NOMO-1 (cell line): ENCODE results near the gene LRWD1.

Source experiments
- DNase-seq, 2 experiments: peaks; one replicate each; lab custom pipeline; 2025; ENCODE audit not compliant: unreplicated experiment in 2 of 2; lab: John Stamatoyannopoulos, UW

Gene LRWD1

GRCh38 chr7:102464577-102465280 is at the start of gene LRWD1, which contains the start of gene ALKBH4:
LRWD1 (plus strand) TSS chr7:102464984; CDS start chr7:102465081, 97 bp downstream.
ALKBH4 (minus strand) TSS chr7:102464863; CDS start chr7:102464836, 27 bp downstream.
- DNase-seq = peak; percentile 52 to 77

DNA sequence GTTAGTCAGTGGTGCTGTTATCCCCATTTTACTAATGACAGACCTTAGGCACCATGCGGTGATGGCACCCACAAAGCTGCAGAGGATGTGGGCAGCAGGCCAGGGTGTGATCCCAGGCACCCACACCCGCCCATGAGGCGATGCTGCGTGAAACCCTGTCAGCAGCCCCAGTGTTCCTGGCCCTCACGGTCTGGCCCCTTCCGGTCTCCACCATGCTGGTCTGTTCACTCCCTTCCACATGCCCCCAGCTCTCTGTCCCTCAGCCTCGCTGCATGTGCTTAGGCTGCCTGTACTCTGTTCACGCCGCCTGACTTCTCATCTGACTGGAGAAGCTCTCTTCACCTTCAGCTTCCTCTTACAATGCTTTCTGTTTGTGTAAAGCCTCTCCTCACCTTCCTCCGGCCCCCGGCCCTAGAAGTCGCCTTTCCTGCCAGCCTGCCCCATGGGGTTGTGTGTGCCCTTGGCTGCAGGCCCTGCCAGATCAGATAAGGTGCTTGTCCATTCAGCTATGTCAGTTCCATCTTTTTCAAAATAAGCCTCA is 49.0 kb upstream of the LRWD1 start:
- DNase-seq = no peak

GRCh38 chr7:102416406-102416805 is 48.4 kb upstream of the LRWD1 start:
- no peak for DNase-seq

- DNase-seq = no peak
Measured at GRCh38 chr7:102417105-102417504, 47.7 kb upstream of the LRWD1 start.

GRCh38 chr7:102418592-102418991 is 46.2 kb upstream of the LRWD1 start:
- DNase-seq = no peak

DNA sequence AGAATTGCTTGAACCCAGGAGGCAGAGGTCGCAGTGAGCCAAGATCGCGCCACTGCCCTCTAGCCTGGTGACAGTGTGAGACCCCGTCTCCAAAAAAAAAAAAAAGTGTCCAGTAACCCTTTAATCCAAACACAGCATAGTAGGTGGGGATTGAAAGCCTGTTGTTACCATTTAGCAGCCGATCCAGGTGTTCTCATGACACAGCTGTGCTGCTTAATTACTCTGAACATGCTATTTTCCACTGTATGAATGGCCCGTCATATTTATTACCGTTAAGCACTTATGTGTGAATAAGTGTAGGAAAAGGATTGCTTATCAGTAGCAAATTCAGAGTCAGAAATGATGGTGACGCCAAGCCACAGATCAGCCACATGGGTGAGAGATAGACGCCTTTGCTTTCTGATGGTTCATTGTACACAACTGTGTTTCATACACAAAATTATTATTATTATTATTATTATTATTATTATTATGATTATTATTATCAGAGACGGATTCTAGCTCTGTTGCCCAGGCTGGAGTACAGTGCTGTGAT is 43.0 kb upstream of the LRWD1 start:
- DNase-seq = no peak

DNA sequence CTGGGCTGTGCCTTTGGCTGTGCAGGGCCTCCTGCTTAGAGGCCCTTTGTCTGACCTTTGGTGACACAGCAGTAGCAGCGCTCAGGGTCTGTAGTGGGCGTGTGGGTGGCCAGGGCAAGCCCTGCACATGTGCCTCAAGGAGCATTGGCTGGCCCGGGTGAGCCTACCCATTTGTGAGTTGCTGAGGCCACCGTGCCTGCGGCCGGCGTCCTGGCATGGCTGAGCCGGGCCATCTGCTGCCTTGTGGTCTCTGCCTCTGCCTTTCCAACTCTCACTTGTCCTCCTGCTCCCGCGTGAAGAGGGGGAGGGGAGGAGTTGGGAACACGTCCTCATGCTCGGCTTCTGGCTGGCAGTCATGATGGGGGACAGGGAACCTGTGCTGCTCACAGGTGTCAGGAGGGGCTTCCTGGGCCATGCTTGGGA is 40.6 kb upstream of the LRWD1 start:
- no peak for DNase-seq

DNA sequence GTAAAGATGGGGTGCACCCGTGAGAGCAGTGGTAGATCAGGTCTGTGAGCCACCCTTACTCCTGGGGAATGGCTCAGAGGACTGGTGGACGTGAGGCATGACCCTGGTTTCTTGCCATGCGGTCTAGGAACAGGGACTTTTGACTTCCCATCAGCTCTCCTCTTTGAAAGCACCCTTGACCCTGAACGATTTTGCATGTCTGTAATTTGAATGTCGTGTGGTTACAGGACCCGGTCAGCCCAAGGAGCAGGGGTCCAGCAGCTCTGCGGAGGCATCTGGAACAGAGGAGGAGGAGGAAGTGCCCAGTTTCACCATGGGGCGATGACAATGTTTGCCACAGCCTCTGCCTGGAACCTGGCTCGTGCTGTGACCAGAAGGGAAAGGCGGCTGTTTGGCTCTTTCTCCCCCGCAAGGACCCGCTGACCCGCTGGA is 40.0 kb upstream of the LRWD1 start:
- peak; percentile 11 to 56 for DNase-seq

GRCh38 chr7:102425639-102426267 is 39.0 kb upstream of the LRWD1 start:
- peak; percentile 74 to 83 for DNase-seq

- peak; percentile 92 to 94 for DNase-seq
Measured at GRCh38 chr7:102426268-102427018, 38.3 kb upstream of the LRWD1 start.

DNA sequence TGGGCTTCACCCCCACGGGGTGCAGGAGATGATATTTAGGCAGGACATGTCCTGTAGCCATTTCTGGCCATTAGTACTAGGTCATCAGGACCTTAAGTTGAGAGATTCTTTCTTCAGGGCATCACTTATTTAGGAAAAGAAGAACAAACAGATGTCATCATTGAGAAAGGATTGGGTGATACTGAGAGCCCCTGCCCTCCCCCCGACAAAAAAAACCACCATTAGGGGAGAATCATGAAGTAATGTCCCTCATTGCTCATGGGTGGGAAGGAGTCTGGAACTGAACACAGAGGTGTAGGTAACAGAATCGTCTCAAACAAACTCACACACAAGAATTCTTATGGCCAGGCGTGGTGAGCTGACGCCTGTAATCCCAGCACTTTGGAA is 37.8 kb upstream of the LRWD1 start:
- peak; percentile 22 to 51 for DNase-seq

DNA sequence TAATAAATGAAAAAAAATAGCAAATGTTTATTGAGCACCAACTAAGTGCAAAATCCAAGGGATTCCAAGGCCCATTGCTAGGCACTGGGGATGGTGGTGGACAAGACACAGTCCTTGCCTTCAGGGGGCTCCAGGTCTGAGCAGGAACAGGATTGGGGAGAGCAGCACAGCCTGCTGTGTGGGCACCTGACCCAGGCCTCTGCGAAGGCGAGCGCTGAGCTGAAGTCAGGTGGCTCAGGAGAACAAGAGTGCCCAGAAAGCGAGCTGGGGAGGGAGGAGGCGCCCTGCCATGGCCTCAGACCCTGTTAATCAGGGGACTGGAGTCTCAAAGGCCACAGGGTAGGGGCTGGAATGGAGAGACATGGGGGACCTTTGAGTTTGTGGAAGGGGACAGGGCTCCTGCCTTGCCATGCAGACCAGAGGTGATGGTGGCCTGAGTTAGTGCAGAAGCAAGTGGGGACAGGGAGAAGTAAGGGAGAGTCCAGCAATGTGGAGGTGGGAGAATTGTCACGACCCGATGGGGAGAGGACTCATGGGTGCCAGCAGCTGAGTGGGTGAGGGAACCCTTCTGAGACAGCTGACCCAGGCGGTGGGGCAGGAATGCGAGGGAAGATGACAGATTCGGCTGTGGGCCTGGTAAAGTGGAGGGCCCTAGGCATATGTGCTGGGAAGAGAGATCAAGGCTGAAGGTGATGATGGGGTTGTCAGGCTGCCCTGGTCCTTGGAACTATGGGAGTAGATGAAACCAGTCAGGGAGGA is 35.5 kb upstream of the LRWD1 start:
- DNase-seq = no peak

- peak; percentile 68 to 77 for DNase-seq
Measured at GRCh38 chr7:102431617-102432298, 33.0 kb upstream of the LRWD1 start.

GRCh38 chr7:102432442-102433218 is 32.2 kb upstream of the LRWD1 start:
- DNase-seq = no peak

DNA sequence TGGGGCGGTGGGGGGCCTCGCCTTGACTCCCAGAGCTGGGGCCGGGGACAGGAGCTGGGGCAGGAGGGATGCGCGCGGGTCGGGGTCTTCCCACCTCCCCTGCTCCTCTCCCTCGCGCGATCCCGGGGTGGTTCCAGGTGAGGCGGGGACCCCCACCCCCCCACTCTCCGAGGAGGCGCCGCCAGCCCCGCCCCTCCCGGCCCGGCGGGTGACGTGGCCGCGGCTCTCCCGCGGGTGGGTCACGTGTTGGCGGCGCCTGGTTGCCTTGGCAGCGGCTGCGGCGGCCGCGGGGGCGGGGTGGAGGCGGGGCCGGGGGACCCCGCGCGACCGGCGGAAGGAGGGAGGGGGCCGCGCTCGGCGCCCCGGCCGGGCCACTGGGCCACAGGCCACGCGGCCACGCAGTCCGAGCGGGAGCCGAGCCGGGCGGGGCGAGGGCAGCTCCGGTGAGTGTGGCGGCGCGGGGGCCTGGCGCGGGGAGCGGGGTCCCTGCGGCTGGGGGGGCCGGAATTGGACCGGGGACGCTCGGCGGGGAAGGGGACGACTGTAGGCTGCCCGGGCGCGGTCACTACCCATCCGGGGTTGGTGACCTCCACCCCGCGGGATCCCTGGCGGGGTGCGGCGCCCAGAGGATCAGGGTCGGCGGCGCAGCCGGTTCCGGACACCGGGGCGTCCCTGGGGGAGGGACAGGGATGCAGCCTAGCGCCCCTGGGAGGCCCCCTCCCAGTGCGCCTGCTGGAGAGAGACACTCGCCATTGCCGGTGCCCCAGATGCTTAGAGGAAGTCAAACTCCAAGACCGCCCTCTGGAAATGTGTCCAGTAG is 31.4 kb upstream of the LRWD1 start, which contains the start of gene ORAI2:
Gene ORAI2 (plus strand): TSS at position 357 of the 820 bp plus-strand sequence. CDS start 5,382 bp downstream, outside the sequence.
- DNase-seq = peak; percentile 74 to 86

DNA sequence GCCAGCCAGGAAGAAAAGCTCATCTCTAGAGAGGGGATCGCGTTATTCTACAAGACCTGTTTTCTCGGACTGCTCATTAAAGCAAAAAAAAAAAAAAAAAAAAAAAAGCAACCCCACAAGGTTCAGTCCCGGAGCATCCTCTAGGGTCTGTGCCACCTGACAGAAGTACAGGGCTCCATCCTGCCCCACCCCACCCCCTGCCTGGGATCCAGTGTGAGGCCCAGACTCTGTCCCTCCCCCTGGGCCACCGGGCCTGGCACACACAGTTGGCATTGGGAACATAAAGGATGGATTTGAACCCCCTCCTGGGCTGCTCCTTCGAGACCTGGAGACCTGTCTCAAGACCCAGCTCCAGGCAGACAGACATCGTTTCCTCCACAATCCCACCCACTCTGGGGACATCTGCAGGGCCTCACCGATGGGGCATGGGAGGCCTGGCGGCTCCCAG is 30.7 kb upstream of the LRWD1 start:
- no peak for DNase-seq

DNA sequence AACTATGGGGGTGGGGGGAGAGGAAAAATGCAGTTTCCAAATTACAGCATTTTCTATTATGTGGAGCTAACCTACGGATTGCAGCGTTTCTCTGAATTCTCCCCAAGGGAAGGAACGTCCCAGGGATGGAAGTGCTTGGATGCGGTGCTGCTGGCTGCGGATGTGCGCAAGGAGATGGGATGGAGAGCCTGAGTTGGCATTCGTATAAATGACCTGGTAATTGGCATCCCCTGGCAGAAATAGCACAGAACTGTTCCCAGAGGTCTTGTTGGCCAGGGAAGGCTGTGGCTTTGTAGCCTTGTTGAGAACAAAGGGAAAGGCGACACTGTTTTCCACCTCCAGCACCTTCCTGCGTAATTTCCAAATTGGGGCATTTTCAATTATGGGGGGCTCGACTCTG is 28.7 kb upstream of the LRWD1 start:
- no peak for DNase-seq
